ENCODE results near the gene PPFIBP1. TPM values are rescaled to one million over a fixed set of nuclear protein-coding genes. Genes with fewer than 3 reads are reported as not detected.

The PPFIBP1 gene
- total RNA-seq, 4 donors from 2014 or later, result 36.7 to 115 (median 41.5) TPM

DNA sequence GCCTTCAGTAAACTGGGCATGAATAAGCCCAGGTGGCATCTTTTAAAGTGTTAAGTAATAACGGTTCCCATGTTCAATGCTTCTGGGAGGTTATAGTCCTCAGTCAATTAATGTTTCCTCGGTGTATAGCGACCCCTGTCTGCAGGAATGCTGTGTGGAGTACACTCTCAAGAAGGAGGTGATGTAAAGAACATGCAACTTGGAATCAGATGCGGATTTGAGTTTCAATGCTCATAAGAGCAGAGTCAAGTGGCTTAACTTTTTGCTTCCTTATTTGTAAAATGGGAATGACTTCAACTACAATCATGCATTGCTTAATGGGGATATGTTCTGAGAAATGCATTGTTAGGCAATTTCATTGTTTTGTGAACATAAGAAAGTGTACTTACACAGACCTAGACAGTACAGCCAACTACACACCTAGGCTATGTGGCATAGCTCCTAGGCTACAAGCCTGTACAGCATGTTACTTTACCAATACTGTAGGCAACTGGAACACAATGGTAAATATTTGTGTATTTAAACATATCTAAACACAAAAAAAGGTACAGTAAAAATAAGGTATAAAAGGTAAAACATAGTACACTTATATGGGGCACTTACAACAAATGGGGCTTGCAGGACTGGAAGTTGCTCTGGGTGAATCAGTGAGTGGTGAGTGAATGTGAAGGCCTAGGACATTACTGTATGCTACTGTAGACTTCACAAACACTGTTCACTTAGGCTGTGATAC is 179.9 kb downstream of the PPFIBP1 start:
- TF ChIP-seq CTCF (IDR thresholded peaks at IDR 0.05; ENCODE audit: low read depth), result no peak

- TF ChIP-seq CTCF (IDR thresholded peaks at IDR 0.05; ENCODE audit: low read depth), result no peak
These were observed 181.3 kb downstream of the PPFIBP1 start for GRCh38 chr12:27705263-27705662.

- no peak for TF ChIP-seq CTCF (IDR thresholded peaks at IDR 0.05; ENCODE audit: low read depth)
These were observed 183.2 kb downstream of the PPFIBP1 start for GRCh38 chr12:27707216-27707615.

DNA sequence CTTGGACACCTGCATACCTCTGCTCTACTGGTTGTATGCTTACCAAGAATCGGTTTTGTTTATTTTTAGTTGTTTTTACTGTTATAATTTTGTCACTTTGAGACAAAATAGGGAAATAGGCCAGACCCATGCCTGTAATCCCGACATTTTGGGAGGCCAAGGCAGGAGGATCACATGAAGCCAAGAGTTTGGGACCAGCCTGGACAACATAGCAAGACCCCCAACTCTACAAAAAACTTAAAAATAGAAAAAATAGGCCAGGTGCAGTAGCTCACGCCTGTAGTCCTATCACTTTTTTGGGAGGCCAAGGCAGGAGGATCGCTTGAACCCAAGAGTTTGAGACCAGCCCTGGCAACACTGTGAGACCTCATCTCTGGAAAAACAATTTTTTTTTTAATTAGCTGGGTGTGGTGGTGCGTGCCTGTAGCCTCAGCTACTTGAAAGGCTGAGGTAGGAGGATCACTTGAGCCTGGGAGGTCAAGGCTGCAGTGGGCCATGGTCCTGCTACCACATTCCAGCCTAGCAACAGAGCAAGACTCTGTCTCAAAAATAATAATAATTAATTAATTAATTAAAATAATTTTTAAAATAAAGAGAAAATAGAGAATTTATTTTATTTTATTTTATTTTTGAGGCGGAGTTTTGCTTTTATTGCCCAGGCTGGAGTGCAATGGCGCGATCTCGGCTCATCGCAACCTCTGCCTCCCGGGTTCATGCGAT is 185.4 kb downstream of the PPFIBP1 start:
- no peak for TF ChIP-seq CTCF (IDR thresholded peaks at IDR 0.05; ENCODE audit: low read depth)

DNA sequence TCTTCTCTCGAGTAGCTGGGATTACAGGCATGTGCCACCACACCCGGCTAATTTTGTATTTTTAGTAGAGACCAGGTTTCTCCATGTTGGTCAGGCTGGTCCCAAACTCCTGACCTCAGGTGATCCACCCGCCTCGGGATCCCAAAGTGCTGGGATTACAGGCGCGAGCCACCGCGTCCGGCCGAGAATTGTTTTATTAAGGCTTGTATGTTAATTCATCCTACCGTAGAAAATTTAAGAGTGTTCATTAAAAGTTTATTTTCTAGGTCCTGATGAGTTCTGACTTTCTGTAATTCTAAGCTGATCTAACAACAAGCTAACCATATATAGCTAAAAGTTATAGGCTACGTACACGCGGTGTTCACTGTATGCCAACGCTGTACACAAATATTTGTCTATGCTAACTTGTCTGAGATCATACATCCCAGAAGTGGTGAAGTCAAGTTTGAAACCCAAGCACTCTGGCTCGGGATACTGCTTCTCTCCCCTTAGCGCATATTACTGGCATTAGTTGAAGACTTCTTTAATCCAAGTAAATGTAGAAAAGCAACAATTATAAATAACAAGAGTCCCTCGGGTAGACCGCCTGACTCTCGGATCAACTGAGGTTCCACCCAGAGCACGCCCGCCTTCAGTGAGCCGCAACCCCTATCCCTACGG is 186.1 kb downstream of the PPFIBP1 start:
- no peak for TF ChIP-seq CTCF (IDR thresholded peaks at IDR 0.05; ENCODE audit: low read depth)

DNA sequence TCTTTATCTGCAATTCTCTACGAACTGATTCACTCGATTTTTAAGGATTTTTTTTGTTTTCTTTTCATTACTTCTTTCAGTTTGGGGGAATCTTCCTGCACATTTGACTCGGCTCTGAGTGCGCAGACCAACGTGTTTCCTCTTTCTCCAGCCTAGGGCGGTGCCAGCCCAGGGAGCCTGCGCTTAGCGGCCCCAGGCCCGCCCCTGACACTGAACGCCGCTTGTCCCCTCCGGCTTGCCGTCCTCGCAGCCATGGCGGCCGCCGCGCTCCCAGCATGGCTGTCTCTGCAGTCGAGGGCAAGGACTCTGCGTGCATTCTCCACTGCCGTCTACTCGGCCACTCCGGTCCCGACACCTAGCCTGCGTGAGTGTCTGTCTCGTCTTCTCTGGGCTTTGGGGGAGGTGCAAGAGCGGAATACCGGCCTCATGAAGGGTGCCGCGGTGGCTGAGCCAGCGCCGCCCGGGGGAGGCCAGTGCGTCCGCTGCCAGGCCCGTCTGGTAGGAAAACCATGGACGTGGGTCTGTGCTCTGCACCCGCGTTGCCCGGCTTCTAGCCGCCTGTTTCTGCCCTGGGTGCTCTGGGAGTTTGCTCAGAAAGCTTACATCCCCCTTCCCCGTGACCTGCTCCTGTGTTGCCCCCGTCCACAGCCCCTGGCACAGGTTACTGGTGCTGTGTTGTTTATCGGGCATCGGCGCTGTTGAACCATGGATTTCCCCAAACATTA is 186.7 kb downstream of the PPFIBP1 start, which contains the start of gene MRPS35:
MRPS35 (plus strand) TSS at position 241 of the 725 bp plus-strand sequence; CDS start at position 253, 12 bp downstream.
- no peak for TF ChIP-seq CTCF (IDR thresholded peaks at IDR 0.05; ENCODE audit: low read depth)

Measured in subcutaneous adipose tissue (tissue), 4 donors.